IPS-18c (cell line): Measurements from ENCODE around the gene ZNFX1.
A peak's percentile ranks its signal among the peaks of the same experiment; 100 is the strongest.
"Not testable (repeated sequence)": the region's sequence is repeated elsewhere in the genome, so short reads cannot be mapped to it uniquely, and the experiment has no call there.

Source experiments
- H3K4me3 ChIP-seq: 2 replicates; pipeline ENCODE4 v1.7.0; 2013; ENCODE audit warnings: low read depth, mild to moderate bottlenecking, low read length, moderate library complexity; ENCODE audit not compliant: insufficient read depth
- H3K9me3 ChIP-seq: one replicate; pipeline ENCODE4 v1.6.1; 2013; ENCODE audit warnings: mild to moderate bottlenecking, low read length, moderate library complexity; ENCODE audit not compliant: control insufficient read depth, insufficient read depth

Gene ZNFX1

GRCh38 chr20:49297605-49298530 lies 20.0 kb upstream of the ZNFX1 start:
- H3K4me3 ChIP-seq = no peak overlapping the region

DNA sequence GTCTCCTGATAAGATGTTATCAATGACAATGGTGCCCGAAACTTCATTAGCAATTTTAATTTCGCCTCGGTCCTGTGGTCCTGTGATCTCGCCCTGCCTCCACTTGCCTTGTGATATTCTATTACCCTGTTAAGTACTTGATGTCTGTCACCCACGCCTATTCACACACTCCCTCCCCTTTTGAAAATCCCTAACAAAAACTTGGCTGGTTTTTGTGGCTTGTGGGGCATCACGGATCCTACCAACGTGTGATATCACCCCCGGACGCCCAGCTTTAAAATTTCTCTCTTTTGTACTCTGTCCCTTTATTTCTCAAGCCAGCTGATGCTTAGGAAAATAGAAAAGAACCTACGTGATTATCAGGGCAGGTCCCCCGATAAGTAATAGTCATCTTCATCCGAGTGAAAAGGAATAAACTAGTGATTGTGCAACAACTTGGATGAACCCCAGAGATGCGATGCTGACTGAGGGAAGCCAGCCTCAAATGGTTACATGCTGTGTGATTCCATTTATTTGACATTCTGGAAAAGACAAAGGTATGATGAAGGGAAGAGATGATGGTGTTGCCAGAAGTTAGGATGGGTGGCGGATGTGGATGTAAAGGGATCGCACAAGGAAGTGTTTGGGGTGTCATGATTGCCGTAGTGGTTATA lies 16.3 kb upstream of the ZNFX1 start:
- H3K9me3 ChIP-seq, H3K4me3 ChIP-seq: not testable (repeated sequence)

More at GRCh38 chr20:49297605-49298530, 20.0 kb upstream of the ZNFX1 start:
- H3K9me3 ChIP-seq = no peaks in the 10 kb centered on the region

GRCh38 chr20:49293122-49293521 lies 15.3 kb upstream of the ZNFX1 start:
- no peak overlapping the region for H3K4me3 ChIP-seq
- H3K9me3 ChIP-seq = no peaks in the 10 kb centered on the region

DNA sequence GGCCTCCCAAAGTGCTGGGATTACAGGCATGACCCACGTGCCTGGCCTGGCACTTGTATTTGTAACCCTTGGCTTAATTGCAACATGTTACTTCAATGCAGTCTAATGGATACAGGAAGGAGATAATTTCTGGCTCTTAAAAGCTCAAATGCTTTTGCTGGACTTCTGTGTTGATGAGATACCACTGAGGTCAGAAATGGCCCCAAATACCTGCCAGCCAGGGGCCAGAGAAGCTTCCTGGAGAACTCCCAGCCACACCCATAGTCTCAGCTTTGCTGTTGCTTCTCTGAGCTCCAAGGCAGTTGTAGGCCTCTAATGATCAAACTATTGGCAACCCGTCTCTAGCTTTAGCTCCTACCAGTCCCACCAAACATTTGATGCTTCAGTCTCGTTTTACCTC lies 14.2 kb upstream of the ZNFX1 start:
- H3K9me3 ChIP-seq = no peaks in the 10 kb centered on the region

GRCh38 chr20:49291200-49291599 lies 13.3 kb upstream of the ZNFX1 start:
- H3K9me3 ChIP-seq = no peaks in the 10 kb centered on the region
- no peak overlapping the region for H3K4me3 ChIP-seq

More for the DNA sequence above, 14.2 kb upstream of the ZNFX1 start:
- H3K4me3 ChIP-seq = no peak overlapping the region

GRCh38 chr20:49290608-49291191 lies 12.8 kb upstream of the ZNFX1 start:
- Histone ChIP-seq H3K4me3 (no peak overlapping the region), H3K9me3 (no peaks in the 10 kb centered on the region)

DNA sequence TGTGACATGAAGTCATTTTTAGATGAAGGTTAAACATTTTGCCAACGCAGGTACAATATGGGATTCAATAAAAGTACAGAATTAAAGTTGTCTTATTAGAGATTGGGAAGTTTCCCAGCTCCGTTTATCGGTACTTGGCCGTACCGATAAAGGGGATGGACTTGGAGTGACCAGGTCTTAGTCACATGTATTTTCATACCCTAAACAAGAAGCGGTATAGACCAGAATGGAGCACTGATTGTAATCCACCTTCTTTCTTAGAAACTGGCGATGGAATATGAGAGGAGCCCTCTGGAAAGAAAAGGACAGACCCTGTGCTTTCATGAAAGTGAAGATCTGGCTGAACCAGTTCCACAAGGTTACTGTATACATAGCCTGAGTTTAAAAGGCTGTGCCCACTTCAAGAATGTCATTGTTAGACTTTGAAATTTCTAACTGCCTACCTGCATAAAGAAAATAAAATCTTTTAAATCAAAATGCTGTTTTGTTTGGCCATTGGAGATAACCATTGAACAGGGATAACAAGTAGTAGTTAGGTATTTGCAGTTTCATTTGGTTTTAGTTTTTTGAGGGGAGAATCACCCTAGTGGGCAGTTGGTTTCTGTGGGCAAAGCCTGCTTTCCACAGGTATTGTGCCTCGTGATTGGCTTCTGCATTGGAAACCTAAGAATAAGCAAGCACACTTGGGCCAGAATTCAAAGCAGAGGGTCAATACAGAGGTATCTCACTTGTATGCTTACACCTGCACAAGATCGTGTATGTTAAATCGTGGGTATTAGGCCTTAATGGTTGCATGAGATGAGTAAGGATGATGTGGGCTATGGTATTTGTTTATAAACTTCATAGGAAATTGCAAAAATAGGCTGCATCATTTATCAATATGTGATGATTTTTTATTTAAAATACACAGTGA lies 11.2 kb upstream of the ZNFX1 start:
- Histone ChIP-seq H3K4me3 (no peak overlapping the region), H3K9me3 (no peaks in the 10 kb centered on the region)

- Histone ChIP-seq H3K9me3 (no peaks in the 10 kb centered on the region), H3K4me3 (no peak overlapping the region)
Observed at GRCh38 chr20:49288250-49288751, 10.4 kb upstream of the ZNFX1 start.

- Histone ChIP-seq H3K4me3 (no peak overlapping the region), H3K9me3 (no peaks in the 10 kb centered on the region)
Observed at GRCh38 chr20:49287555-49288249, 9.8 kb upstream of the ZNFX1 start.

DNA sequence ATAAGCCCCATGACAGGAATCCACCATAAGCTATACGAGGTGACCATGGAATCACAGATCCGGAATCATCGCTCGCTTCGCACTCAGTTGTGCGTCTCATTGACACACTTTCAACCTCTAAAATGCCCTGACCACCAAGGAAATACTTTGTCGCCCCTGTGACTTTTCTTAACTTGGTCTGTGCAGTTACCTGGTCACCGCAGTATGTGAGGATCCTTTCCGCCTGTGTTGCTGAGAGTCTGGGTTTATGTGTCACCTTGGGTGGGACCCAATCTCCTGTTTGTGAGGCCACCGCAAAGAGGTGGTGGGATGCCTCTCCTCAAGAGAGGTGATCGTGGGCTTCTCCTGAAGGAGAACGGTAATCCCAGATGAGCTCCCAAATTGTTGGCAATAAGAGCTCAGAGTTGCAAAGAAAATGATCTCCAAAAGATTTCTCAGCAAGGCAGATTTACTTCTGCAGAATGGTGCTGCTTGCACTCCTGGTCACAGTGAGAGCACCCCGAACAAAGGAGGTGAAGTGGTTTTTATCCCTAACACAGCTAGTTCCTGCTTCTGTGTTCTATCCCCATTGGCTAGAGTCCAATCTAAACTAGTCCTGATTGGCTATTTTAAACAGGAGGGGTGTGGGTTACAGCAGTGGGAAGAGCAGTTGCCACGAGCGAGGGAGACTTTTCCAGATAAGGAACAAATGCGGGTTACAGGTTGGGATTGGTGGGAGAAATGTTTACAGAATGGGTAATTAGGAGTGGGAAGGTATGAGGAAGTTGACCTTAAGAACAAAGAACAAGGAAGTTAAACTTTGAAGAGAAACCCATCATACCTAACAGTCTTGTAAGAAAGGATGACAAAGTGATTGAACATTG lies 9.1 kb upstream of the ZNFX1 start:
- Histone ChIP-seq H3K4me3 (no peak overlapping the region), H3K9me3 (no peaks in the 10 kb centered on the region)

DNA sequence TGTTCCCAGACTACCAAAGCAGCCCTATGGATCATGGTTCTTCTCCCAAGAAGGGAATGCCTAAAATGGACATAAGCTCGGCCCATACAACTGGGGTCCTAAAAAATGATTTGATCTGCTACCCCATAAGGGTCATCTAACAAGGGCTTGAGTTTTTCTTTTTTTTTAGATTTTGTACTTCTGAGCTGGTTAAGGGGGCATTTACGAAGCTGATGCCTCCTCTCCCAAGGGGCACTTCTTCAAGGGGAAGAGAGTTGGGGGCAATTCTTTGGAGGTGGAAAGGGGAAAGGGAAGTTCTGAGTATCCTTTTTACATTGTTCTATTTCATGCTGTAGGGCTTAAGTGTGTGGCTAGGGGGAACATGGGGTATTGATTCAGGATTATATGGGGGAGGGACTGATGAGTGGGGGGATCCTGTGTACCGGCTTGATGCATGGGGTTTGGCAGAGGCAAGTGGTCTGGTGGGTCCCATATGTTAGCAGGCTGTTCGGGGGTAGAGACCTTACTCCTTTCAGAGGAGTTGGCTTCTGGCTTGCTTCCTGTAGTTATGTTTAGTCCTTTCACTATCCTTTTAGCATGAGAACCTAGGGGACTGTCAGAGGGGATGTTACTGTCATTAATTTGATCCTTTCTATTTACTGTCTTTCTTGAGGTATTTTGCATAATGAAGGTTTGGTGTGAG lies 8.1 kb upstream of the ZNFX1 start:
- no peaks in the 10 kb centered on the region for H3K9me3 ChIP-seq
- peak overlapping the region; percentile 16; the same call in 1 of the 2 replicates for H3K4me3 ChIP-seq

GRCh38 chr20:49285233-49285668 lies 7.4 kb upstream of the ZNFX1 start:
- H3K4me3 ChIP-seq = peak overlapping the region; percentile 16
- H3K9me3 ChIP-seq = no peaks in the 10 kb centered on the region

- Histone ChIP-seq H3K9me3 (peaks cover under 1% of the 10 kb centered on the region), H3K4me3 (peak overlapping the region; percentile 16; the same call in 1 of the 2 replicates)
Observed at GRCh38 chr20:49284818-49285217, 7.0 kb upstream of the ZNFX1 start.

DNA sequence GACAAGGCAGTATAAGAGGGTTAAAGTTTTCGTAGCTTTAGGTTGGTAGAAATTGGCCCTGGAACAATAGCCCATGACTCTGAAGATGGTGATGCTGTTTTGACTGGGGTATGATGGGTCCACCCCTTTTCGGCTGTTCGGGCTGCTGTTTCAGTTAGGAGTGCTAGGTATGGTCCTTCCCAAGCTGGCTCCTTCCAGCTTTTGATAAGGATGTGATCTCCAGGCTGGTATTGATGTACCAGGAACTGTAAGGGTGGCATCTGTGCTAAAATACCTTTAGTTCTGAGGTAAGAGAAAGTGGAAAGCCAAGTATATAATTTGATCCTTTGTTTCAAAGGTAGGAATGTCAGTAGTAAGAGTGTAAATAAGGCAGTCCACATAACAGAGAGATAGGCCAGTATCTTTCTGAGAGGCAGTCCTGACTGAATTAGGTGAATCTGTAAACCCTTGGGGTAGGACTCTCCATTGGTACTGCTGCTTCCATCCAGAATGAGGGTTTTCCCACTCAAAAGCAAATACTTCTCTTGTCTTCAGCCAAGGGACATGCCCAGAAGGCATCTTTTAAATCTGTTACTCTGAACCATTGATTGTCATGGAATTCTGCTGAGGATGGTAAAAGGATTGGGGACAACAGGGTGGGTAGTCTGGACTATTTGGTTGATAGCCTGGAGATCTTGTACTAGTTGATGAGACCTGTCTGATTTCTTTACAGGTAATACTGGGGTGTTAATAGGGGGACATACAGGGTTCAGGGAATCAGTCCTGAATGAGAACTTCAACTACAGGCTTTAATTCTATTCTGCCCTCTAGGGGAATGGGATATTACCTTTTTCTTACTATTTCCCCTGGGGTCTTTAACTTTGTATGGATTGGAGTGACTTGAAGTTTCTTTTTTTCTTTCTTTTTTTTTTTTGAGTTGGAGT lies 6.1 kb upstream of the ZNFX1 start:
- peak overlapping the region; percentile 97 for H3K4me3 ChIP-seq
- H3K9me3 ChIP-seq = peaks cover 5% of the 10 kb centered on the region
